RKO (cell line): Measurements from ENCODE around the gene CACNA1G.

ENCODE experiments used
- DNase-seq: peaks from one replicate; pipeline ENCODE4 v3.0.0-alpha.2; 2016; ENCODE audit warnings: low spot score

CACNA1G gene

DNA sequence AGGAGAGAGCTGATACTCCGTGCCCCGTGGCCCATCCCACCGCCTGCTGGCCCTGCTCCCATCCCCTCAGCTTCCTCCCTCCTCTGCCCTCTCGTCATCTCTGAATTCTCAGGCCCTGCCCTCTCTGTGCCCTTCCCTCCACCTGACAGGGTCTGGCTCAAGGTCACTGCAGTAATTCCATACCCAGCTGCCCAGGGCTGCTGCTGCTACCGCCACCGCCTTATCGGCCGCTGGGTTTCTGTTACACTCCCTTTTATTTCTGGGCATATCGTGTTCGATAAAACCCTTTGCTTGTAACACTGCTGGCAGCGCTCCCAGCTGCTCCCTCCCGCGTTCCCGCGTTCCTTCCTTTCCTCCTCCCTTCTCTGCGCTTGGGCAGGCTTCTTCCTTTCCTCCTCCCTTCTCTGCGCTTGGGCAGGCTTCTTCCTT lies 26.8 kb upstream of the CACNA1G start:
- no peak for DNase-seq

GRCh38 chr17:50534222-50534978 lies 26.1 kb upstream of the CACNA1G start:
- DNase-seq = no peak

DNA sequence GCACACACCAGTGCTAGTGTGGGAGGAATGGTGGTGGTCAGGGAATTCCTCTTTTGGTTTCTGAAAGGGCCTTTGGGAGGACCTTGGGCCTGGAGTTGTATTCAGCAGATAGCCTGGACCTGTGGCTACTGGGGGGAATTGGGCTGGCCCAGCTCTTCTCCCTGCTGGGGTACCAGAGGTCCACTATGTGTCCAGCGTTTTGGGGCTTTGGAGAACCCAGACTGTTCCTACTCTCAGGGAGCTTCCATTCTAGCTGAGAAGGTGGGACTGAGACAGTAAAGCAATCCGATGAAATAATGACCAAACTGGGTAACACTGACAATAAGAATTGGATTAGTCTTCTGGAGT lies 25.6 kb upstream of the CACNA1G start:
- DNase-seq = no peak

DNA sequence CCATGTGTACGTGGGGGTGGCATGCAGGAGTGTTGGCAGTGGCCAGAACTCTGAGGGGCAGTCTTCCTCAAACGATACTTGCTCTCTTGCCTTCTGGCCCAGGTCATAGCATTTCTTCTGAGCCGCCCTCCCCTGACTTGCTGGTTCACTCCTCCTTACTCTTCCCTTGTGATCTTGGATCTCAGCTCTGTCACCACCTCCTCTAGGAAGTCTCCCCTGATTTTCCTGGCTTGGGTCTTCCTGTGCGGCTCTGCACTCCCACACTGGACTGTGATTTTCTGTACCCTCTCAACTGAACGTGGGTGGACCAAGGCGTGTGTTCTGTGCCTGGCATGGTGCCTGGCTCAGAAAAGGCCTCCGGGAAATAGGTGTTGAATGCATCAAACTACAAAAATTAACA lies 25.1 kb upstream of the CACNA1G start:
- DNase-seq = no peak

DNA sequence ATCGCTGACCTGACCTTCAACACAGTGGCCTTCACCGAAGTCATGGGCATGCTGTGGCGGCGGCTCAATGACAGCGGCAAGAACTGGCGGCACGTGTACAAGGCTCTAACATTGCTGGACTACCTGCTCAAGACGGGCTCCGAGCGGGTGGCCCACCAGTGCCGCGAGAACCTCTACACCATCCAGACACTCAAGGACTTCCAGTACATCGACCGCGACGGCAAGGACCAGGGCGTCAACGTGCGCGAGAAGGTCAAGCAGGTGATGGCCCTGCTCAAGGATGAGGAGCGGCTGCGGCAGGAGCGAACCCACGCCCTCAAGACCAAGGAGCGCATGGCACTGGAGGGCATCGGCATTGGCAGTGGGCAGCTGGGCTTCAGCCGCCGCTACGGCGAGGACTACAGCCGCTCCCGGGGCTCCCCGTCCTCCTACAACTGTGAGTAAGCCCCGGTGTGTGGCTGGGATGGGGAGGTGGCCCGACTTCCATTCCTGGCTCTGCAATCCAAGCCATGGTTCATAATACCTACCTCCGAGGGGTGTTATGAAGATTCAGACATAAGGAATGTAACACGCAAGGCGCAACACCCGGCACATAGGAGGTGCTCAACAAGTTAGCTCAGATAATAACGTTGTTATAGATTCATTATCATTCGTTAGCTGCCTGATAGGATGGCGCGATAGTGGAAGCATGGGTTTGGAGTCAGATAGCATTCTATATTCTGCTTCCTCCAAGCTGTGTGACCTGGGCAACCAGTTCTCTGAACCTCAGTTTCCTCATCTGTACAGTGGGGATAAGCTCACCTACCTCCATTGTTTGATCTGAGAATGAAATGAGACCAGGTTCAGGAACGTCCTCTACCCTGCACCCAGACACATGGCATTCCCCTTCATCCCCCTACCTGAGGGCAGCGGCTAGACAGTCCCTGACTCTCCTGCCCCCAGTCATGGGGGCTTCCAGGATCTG lies 23.6 kb upstream of the CACNA1G start:
- no peak for DNase-seq

- DNase-seq = no peak
These were observed 22.6 kb upstream of the CACNA1G start for GRCh38 chr17:50537721-50538548.

DNA sequence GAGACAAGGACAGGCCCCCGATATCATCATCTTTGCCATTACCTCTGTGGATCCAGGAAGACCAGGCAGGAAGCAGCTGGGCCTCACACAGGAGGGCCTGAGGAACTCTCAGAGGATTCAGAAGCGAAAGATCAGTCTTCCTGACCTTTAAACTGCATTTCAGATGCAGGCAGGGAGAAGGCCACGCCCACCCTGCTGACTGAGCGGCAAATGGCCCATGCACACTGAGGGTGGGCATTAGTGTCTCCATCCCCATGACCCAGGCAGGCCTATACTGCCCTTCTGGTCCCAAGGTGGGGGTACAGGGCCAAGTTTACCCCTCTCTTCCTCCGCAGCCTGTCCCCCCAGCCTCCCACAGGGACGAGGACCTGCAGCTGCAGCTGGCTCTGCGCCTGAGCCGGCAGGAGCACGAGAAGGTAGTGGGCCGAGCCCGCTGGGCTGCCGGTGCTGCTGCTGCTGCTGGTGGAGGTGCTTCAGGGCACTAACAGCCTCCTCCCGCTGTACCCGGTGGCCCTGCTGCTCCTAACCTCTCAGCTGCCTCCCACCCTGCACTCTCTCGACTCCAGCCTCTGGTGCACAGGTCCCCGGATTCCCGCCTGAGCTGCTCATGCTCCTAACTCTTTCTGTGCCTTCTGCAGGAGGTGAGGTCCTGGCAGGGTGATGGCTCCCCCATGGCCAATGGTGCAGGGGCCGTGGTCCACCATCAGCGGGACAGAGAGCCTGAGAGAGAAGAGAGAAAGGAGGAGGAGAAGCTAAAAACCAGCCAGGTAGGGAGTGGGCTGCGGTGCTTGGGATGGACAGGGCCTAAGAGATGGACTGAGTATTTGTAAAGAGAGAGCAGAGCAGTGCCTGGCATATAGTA lies 21.7 kb upstream of the CACNA1G start:
- DNase-seq = no peak

DNA sequence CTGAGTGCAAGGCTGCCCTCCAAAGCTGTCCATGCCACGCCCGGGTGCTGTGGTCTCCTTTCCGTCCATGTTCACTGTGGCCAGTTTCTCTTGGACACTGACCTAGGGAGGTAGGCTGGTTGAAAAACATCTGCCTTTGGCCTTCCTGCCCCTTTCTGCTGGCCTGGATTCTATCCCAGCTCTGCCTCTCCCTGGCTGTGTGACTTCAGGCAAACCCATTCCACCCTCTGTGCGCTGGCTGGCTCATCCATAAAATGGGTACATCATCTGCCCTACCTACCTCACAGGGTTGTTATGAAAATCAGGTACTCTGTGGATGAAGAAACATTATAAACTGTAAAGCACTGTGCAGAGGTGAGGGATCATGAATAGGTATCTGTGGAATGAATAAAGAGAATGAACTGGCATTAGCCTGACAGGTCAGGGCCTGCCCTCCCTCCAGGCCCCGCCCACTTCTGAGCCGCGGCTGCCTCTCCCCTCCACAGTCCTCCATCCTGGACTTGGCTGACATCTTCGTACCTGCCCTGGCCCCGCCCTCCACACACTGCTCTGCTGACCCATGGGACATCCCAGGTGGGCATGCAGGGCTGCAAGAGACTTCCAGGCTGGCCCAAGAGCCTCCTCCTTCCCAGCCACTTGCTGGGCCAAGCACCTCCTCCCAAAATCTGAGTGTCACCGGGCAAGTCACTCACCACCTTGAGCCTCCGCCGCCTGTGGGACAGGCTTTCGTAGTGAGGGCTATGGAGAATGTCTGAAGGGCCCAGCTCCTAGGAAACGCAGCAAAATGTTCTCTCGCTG lies 20.6 kb upstream of the CACNA1G start:
- DNase-seq = no peak

DNA sequence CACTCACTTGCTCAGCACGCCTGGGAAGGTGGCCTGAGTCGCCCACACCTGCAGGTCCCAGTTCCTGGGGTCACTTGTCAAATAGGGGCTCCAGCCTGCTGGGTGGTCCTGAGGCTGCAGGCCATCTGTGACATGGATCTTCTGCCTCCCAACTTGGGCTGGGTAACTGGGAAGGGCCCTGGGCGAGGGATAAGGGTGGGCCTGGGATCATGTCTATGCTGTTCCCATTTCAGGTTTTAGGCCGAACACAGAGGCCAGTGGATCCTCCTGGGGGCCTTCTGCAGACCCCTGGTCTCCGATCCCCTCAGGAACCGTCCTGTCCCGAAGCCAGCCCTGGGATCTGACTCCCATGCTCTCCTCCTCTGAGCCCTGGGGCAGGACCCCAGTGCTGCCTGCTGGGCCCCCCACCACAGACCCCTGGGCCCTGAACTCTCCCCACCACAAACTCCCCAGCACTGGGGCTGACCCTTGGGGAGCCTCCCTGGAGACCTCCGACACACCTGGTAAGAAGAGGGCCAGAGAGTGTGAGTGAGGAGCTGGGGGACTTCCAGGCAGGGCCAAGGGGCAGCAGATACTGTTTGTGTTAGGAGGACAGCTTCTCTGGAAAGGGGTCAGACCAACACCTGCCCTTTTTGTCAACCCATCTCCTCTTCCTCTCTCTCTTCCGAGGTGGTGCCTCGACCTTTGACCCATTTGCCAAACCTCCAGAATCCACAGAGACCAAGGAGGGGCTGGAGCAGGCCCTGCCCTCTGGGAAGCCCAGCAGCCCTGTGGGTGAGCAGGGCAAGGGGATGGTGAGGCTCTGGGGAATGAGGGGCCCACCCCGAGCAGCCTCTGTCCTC lies 19.7 kb upstream of the CACNA1G start:
- no peak for DNase-seq

DNA sequence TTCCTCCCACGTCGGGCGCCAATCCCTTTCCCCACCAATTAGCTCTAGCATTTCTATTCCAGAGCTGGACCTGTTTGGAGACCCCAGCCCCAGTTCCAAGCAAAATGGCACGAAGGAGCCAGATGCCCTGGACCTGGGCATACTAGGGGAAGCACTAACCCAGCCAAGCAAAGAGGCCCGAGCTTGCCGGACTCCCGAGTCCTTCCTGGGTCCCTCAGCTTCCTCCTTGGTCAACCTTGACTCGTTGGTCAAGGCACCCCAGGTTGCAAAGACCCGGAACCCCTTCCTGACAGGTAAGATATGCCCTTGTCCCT lies 19.2 kb upstream of the CACNA1G start:
- DNase-seq = no peak

GRCh38 chr17:50541716-50542688 lies 18.5 kb upstream of the CACNA1G start:
- DNase-seq = peak; percentile 83

DNA sequence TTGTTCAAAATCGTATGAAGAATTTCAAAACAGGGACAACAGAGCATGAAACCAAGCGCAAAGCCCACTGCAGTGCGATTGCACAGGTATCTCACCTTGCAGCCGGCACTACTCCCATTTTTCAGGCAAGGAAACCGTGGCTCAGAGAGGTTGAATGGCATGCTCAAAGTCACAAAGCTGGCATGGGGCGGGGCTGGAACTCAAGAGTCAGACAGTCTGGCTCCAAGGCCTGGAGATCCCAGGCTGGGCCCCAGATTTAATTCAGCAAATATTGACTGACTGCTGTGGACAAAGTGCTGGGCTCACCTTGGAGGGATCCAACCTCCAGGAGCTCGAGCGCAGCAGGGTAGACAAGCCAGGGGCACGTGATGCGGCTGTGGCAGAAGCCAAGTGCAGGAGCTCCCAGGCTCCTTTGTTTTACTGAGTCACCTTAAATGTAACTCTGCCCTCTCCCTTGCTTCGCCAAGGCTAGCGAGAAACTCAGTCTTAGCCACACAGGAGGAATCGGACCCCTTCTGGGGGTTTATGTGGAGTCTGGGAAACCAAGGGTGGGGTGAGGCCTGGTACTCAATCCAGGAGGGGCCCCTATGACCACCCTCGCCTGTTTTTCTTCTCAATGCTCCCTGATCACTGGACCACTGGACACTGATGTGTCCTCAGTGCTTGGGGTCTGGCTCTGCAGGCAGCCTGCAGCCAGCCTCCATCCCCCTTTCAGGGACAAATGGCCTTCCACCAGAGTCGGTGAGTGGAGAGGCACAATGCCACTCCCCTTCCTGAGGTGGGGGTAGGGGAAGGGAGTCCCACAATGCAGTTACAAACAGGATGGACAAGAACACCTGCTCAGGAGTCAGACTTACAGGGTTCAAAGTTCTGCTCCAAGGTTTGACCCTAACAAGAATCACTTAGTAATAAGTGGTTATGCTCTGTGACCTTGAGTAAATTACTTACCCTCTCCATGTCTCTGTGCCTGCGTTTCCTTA lies 17.4 kb upstream of the CACNA1G start:
- no peak for DNase-seq

- no peak for DNase-seq
These were observed 16.0 kb upstream of the CACNA1G start for GRCh38 chr17:50544516-50544915.

- no peak for DNase-seq
These were observed 15.2 kb upstream of the CACNA1G start for GRCh38 chr17:50545311-50545710.

DNA sequence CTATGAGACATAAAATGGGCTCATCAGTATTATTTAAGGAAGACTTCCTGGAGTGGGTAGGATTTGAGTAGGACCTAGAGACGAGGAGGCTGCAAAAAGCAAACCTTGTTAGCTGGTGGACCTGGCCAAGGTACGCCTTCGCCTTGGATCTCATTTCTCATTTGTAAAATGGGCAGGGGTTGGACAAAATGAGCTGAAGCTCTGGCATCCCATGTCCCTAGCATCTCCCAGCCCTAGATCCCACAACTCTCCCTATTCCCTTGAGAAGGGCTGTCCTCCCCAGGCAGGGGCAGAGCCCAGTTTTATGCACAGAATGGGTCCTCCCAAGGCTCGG lies 13.8 kb upstream of the CACNA1G start:
- DNase-seq = no peak

DNA sequence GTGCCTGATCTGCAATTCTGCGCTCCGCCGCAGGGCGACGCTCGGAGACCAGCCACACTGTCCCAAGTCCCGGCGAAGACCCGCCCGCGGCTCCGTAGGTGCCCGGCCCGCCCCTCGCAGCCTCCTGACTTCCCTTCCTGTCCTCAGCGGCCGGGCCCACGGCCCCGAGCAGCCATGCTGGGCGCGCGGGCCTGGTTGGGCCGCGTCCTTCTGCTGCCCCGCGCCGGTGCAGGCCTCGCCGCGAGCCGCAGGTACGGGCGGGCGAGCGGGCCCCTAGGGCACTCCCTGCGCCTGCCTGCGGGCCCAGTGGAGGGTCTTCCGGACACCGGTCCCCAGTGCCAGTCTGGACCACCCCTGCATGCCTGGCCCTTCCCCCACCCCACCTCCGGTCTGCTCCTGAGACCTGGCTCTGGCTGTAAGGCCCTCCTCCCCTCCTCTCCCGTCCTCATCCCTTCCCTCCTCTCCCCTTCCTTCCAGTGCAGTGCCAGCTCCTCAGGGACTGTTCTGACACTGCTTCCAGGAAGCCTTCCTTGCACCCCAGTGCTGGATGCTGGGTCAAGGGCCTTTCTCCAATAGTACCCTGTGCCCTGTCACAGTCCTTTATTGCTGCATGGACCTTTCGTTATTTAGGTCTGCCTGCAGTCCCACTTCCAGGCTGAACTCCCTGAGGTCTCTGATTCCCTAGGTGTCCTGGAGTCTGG lies 13.3 kb upstream of the CACNA1G start, which contains the start of gene SPATA20:
TSS of gene SPATA20 (plus strand) at position 140 of the 701 bp plus-strand sequence. CDS start at position 175, 35 bp downstream.
- peak; percentile 89 for DNase-seq

DNA sequence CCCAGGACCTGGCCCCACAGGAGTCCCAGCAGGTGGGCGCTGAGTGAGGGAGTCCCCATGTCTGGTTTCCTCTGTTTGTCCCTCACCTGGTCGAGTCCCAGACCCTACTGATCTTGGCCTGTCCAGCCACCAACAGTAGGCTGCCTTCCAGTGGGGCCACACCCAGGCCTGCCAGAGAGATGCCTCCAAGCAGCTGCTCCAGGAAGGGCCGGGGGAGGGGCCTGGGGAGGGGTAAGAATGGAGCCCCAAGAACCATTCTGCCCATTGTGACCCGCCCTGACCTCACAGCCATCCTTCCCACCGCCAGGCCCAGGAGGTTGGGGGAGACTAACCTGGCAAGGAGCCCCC lies 12.8 kb upstream of the CACNA1G start:
- no peak for DNase-seq
